SK-N-DZ (cell line): ENCODE measurements around the gene SPEN.
"Not testable (repeated sequence)": the region's sequence is repeated elsewhere in the genome, so short reads cannot be mapped to it uniquely, and the experiment has no call there.

Experiments
- DNase-seq: peaks from one replicate; pipeline ENCODE4 v3.0.0-alpha.2; 2015; ENCODE audit warnings: low spot score

SPEN gene

GRCh38 chr1:15856888-15857287, 9.4 kb downstream of the SPEN start:
- DNase-seq = no peak

- DNase-seq = no peak
Observed at GRCh38 chr1:15858069-15858670, 10.7 kb downstream of the SPEN start.

GRCh38 chr1:15858672-15859372, 11.3 kb downstream of the SPEN start:
- DNase-seq = no peak

GRCh38 chr1:15863156-15863901, 15.8 kb downstream of the SPEN start:
- no peak for DNase-seq

GRCh38 chr1:15866721-15867201, 19.3 kb downstream of the SPEN start:
- DNase-seq = no peak

- DNase-seq = no peak
Observed at GRCh38 chr1:15867288-15867687, 19.8 kb downstream of the SPEN start.

- DNase-seq = no peak
Observed at GRCh38 chr1:15869413-15869812, 21.9 kb downstream of the SPEN start.

GRCh38 chr1:15870421-15870820, 22.9 kb downstream of the SPEN start:
- no peak for DNase-seq

GRCh38 chr1:15874471-15874870, 27.0 kb downstream of the SPEN start:
- no peak for DNase-seq

GRCh38 chr1:15876357-15877055, 29.0 kb downstream of the SPEN start:
- no peak for DNase-seq

GRCh38 chr1:15881961-15882360, 34.5 kb downstream of the SPEN start:
- no peak for DNase-seq

- DNase-seq = no peak
Observed at GRCh38 chr1:15882665-15883064, 35.2 kb downstream of the SPEN start.

- DNase-seq = no peak
Observed at GRCh38 chr1:15883326-15883725, 35.8 kb downstream of the SPEN start.

- no peak for DNase-seq
Observed at GRCh38 chr1:15884477-15884876, 37.0 kb downstream of the SPEN start.

- no peak for DNase-seq
Observed at GRCh38 chr1:15885269-15885668, 37.8 kb downstream of the SPEN start.

GRCh38 chr1:15885701-15886610, 38.4 kb downstream of the SPEN start:
- DNase-seq = peak; percentile 69

- no peak for DNase-seq
Observed at GRCh38 chr1:15886611-15887167, 39.2 kb downstream of the SPEN start.

- DNase-seq = not testable (repeated sequence)
Observed at GRCh38 chr1:15892857-15893599, 45.5 kb downstream of the SPEN start.

- no peak for DNase-seq
Observed at GRCh38 chr1:15895233-15895632, 47.7 kb downstream of the SPEN start.
